Endothelial cell of umbilical vein (primary cell): Measurements from ENCODE around the gene MOK. TPM values are rescaled to one million over a fixed set of nuclear protein-coding genes. Genes with fewer than 3 reads are reported as not detected.

Experiments
- BruUV-seq: library from RNA; stranded (reverse); fragments of 400-500 nt; replicated peaks from 2 replicates; lab custom pipeline; 2021; lab: Mats Ljungman, UMichigan
- CTCF ChIA-PET: fragments of 300-600, 350-600 bp; sonication (Branson Sonifier 250); formaldehyde crosslinking; loops from one replicate; lab custom pipeline; 2021; ENCODE audit warnings: antibody characterized with exemption, inconsistent platforms; lab: Charles Lee
- POLR2A ChIA-PET: fragments of 300-600, 350-600 bp; sonication (Branson Sonifier 250); formaldehyde crosslinking; loops from one replicate; lab custom pipeline; 2021; ENCODE audit warnings: antibody characterized with exemption, inconsistent platforms; lab: Charles Lee
- DNase-seq: peaks from one replicate; pipeline ENCODE4 v3.0.0-alpha.2; 2011; ENCODE audit warnings: low read depth, low spot score
- FAIRE-seq: peaks from 2 replicates; lab custom pipeline; 2011; peaks lifted over from hg19 to GRCh38; lab: Jason Lieb, UNC
- H2AFZ ChIP-seq: 2 replicates; pipeline ENCODE4 v1.6.0; 2012; ENCODE audit warnings: low read depth, low read length, control low read depth, inconsistent platforms
- H3K27ac ChIP-seq: 2 replicates; pipeline ENCODE4 v1.5.1; 2011; ENCODE audit warnings: low read depth, mild to moderate bottlenecking, control low read depth, low read length, moderate library complexity; ENCODE audit not compliant: insufficient read depth
- H3K27me3 ChIP-seq, 2 experiments: 2 replicates each; pipeline versions ENCODE4 v1.6.0 to v1.6.1; 2011; ENCODE audit warnings: low read length in 2 of 2, mixed read lengths in 1 of 2; ENCODE audit not compliant: control insufficient read depth in 2 of 2, insufficient read depth in 2 of 2
- H3K36me3 ChIP-seq, 2 experiments: 2 replicates in 1 of 2; 3 replicates in 1 of 2; pipeline ENCODE4 v1.5.1; 2011; ENCODE audit warnings: low read length in 2 of 2, mild to moderate bottlenecking in 1 of 2, moderate library complexity in 1 of 2; ENCODE audit not compliant: control insufficient read depth in 2 of 2, insufficient read depth in 2 of 2; ENCODE audit errors: extremely low read depth in 1 of 2
- H3K4me1 ChIP-seq: 3 replicates; pipeline ENCODE4 v1.5.1; 2011; ENCODE audit warnings: mild to moderate bottlenecking, low read length; ENCODE audit not compliant: control insufficient read depth, insufficient read depth; ENCODE audit errors: extremely low read depth
- H3K4me2 ChIP-seq: 2 replicates; pipeline ENCODE4 v1.6.1; 2011; ENCODE audit warnings: low read length, control low read depth, mixed read lengths; ENCODE audit not compliant: insufficient read depth
- H3K4me3 ChIP-seq, 3 experiments: fragments of 200-600 bp in 1 of 3; sonication (generic), shearing (Covaris generic) in 1 of 3; replicated peaks in 1 of 3; 2 replicates each; pipeline ENCODE4 v1.5.1; 2011 to 2016; ENCODE audit warnings: control low read depth in 3 of 3, low read length in 3 of 3, mild to moderate bottlenecking in 2 of 3, inconsistent platforms in 1 of 3, low read depth in 1 of 3, moderate library complexity in 1 of 3; ENCODE audit not compliant: insufficient read depth in 1 of 3
- H3K79me2 ChIP-seq: 2 replicates; pipeline ENCODE4 v1.6.0; 2012; ENCODE audit warnings: low read length, inconsistent platforms; ENCODE audit not compliant: control insufficient read depth, insufficient read depth
- H3K9ac ChIP-seq: replicated peaks from 2 replicates; pipeline ENCODE3; 2011; ENCODE audit warnings: low read length, control low read depth; ENCODE audit not compliant: insufficient read depth; ENCODE audit errors: extremely low read depth
- H3K9me1 ChIP-seq: replicated peaks from 3 replicates; pipeline ENCODE4 v1.6.0; 2011; ENCODE audit warnings: mild to moderate bottlenecking, low read length; ENCODE audit not compliant: control insufficient read depth, insufficient read depth; ENCODE audit errors: extremely low read depth
- H3K9me3 ChIP-seq: replicated peaks from 2 replicates; pipeline ENCODE4 v1.5.1; 2012; ENCODE audit warnings: low read length, inconsistent platforms; ENCODE audit not compliant: control insufficient read depth, insufficient read depth
- H4K20me1 ChIP-seq: replicated peaks from 2 replicates; pipeline ENCODE3; 2011; ENCODE audit warnings: mild to moderate bottlenecking, low read length; ENCODE audit not compliant: control insufficient read depth, insufficient read depth; ENCODE audit errors: extremely low read depth
- EZH2 ChIP-seq: IDR thresholded peaks from 2 replicates; pipeline ENCODE4 v1.6.1; 2012; ENCODE audit warnings: borderline replicate concordance, low read depth, mild to moderate bottlenecking, moderate library complexity, low read length, inconsistent platforms; ENCODE audit not compliant: severe bottlenecking
- FOS ChIP-seq: IDR thresholded peaks from 2 replicates; pipeline ENCODE4 v1.6.1; 2011; ENCODE audit warnings: mild to moderate bottlenecking, low read length, moderate library complexity, borderline replicate concordance; ENCODE audit not compliant: insufficient read depth
- GATA2 ChIP-seq: IDR thresholded peaks from 2 replicates; pipeline ENCODE4 v1.7.0; 2011; ENCODE audit warnings: low read depth, mild to moderate bottlenecking, moderate library complexity, mixed read lengths, low read length; ENCODE audit not compliant: insufficient read length, insufficient read depth
- MYC ChIP-seq: IDR thresholded peaks from one replicate; pipeline ENCODE4 v1.6.1; 2011; ENCODE audit warnings: mild to moderate bottlenecking, low read depth, low read length
- POLR2A ChIP-seq: IDR thresholded peaks from 2 replicates; pipeline ENCODE4 v1.6.1; 2012; ENCODE audit warnings: low read depth, mild to moderate bottlenecking, control low read depth, low read length
- POLR2AphosphoS5 ChIP-seq: IDR thresholded peaks from 2 replicates; pipeline ENCODE4 v1.6.1; 2012; ENCODE audit warnings: low read depth, mild to moderate bottlenecking, control low read depth, low read length, moderate library complexity; ENCODE audit not compliant: insufficient read depth
- dilution Hi-C: fragments of 300-500 bp; cut with MboI; formaldehyde crosslinking; loops from one replicate; pipeline ENCODE4 v1.15.0; 2019; ENCODE audit warnings: low sequenced_read_pairs; ENCODE audit not compliant: extremely low pct_ligation_motif_present
- intact Hi-C: fragments of 100-400 bp; cut with micrococcal nuclease; formaldehyde crosslinking; loops from one replicate; pipeline ENCODE4 v1.10.0; 2022
- polyA plus RNA-seq, 4 experiments: library from polyadenylated mRNA; depleted of rRNA in 3 of 4; stranded (reverse) in 3 of 4; unstranded in 1 of 4; fragments of >200 nt; gene quantifications; 2 replicates each; pipeline versions ENCODE4 v1.2.1 to v1.2.3, GENCODE V29; 2011 to 2012; ENCODE audit warnings: missing spikeins in 1 of 4
- total RNA-seq: library from RNA; stranded (reverse); gene quantifications from 2 replicates; pipeline ENCODE4 v1.2.3, GENCODE V29; 2021
- TF ChIP-seq, protein P1 (sequence below), 2 donors: IDR thresholded peaks; 1 replicate in 1 of 2; 2 replicates in 1 of 2; pipeline ENCODE4 v1.5.1; 2011; ENCODE audit warnings: low read length in 2 of 2, mild to moderate bottlenecking in 2 of 2, moderate library complexity in 2 of 2, control low read depth in 1 of 2, inconsistent platforms in 1 of 2, low read depth in 1 of 2; ENCODE audit not compliant: insufficient read depth in 1 of 2; ENCODE audit errors: extremely low read depth in 1 of 2
- TF ChIP-seq, protein P2 (sequence below): IDR thresholded peaks from 2 replicates; pipeline ENCODE4 v1.6.1; 2011; ENCODE audit not compliant: insufficient read depth, insufficient read length

Gene MOK
- total and polyA plus RNA-seq, 2 donors (not counting 3 experiments of a cell fraction or from before 2014, with no cell fraction given) = 6.1 to 8.6 TPM

GRCh38 chr14:102351023-102351422 lies 46.1 kb upstream of the MOK start:
- dilution Hi-C loops (no loop called here), intact Hi-C loops (loop anchor here (1.0 kb wide), 1 partner anchor 11 kb away; the partner anchor contains the start of genes CINP and TECPR2)
- peak overlapping the region; percentile 74 for H2AFZ ChIP-seq
- H3K4me1 ChIP-seq = peaks cover 18% of the 10 kb centered on the region
- no peak overlapping the region for H3K4me3 ChIP-seq
- TF ChIP-seq GATA2 = no peak
- TF ChIP-seq POLR2AphosphoS5 = no peak
- TF ChIP-seq POLR2A = no peak
- no peak for TF ChIP-seq EZH2
- H3K9ac ChIP-seq = peak overlapping the region; percentile 52
- BruUV-seq = no TSS peak
- CTCF ChIA-PET = interaction anchor here (1.2 to 1.7 kb wide), 2 partner anchors 12 to 37 kb away, joined by 3 to 5 read pairs; partner anchors contain the start of gene TECPR2
- no peaks in the 10 kb centered on the region for H3K9me3 ChIP-seq
- DNase-seq = peak; percentile 93
- H3K36me3 ChIP-seq = peaks cover 5 to 10% of the 10 kb centered on the region in 2 experiments
- no peaks in the 10 kb centered on the region for H3K9me1 ChIP-seq
- no peaks in the 10 kb centered on the region for H3K27me3 ChIP-seq
- H3K4me2 ChIP-seq = peak overlapping the region; percentile 88
- peak; percentile 75 for FAIRE-seq
- no peaks in the 10 kb centered on the region for H4K20me1 ChIP-seq
- H3K79me2 ChIP-seq = no peaks in the 10 kb centered on the region
- peak overlapping the region; percentile 75 for H3K27ac ChIP-seq
- POLR2A ChIA-PET = no interaction called here

GRCh38 chr14:102348376-102348775 lies 43.4 kb upstream of the MOK start:
- dilution Hi-C loops = no loop called here
- TF ChIP-seq EZH2 (no peak), FOS (no peak), GATA2 (no peak), POLR2A (no peak), MYC (no peak), POLR2AphosphoS5 (no peak)
- TF ChIP-seq, protein P1, sequence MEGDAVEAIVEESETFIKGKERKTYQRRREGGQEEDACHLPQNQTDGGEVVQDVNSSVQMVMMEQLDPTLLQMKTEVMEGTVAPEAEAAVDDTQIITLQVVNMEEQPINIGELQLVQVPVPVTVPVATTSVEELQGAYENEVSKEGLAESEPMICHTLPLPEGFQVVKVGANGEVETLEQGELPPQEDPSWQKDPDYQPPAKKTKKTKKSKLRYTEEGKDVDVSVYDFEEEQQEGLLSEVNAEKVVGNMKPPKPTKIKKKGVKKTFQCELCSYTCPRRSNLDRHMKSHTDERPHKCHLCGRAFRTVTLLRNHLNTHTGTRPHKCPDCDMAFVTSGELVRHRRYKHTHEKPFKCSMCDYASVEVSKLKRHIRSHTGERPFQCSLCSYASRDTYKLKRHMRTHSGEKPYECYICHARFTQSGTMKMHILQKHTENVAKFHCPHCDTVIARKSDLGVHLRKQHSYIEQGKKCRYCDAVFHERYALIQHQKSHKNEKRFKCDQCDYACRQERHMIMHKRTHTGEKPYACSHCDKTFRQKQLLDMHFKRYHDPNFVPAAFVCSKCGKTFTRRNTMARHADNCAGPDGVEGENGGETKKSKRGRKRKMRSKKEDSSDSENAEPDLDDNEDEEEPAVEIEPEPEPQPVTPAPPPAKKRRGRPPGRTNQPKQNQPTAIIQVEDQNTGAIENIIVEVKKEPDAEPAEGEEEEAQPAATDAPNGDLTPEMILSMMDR (IDR thresholded peaks at IDR 0.05; ENCODE audit: extremely low read depth in 1 of 2, insufficient read depth in 1 of 2, low read depth in 1 of 2, low read length in 2 of 2) = no peak
- TF ChIP-seq, protein P2, sequence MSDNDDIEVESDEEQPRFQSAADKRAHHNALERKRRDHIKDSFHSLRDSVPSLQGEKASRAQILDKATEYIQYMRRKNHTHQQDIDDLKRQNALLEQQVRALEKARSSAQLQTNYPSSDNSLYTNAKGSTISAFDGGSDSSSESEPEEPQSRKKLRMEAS = no peak
- Histone ChIP-seq H3K79me2 (no peaks in the 10 kb centered on the region), H3K9me3 (no peaks in the 10 kb centered on the region), H3K4me2 (no peak overlapping the region), H3K4me1 (peaks cover 18% of the 10 kb centered on the region), H3K27me3 (no peaks in the 10 kb centered on the region), H2AFZ (no peak overlapping the region), H3K27ac (no peak overlapping the region), H3K36me3 (peaks cover 5 to 20% of the 10 kb centered on the region in 2 experiments), H3K9me1 (no peaks in the 10 kb centered on the region), H4K20me1 (no peaks in the 10 kb centered on the region), H3K9ac (no peak overlapping the region), H3K4me3 (no peak overlapping the region)
- ChIA-PET CTCF (interaction anchor here (1.7 kb wide), 1 partner anchor 31 kb away, joined by 4 read pairs; no protein-coding TSS in a partner anchor), POLR2A (no interaction called here)
- DNase-seq (no peak), FAIRE-seq (no peak)
- intact Hi-C loops = no loop called here
- no TSS peak for BruUV-seq
